GM10266 (cell line): Measurements from ENCODE around the gene NUDT8.
"Not testable (repeated sequence)": the region's sequence is repeated elsewhere in the genome, so short reads cannot be mapped to it uniquely, and the experiment has no call there.

Experiments
- DNase-seq: peaks from one replicate; pipeline ENCODE4 v3.0.0; 2012; ENCODE audit errors: extremely low spot score
- TF ChIP-seq, protein P1 (sequence below): IDR thresholded peaks from 2 replicates; pipeline ENCODE4 v1.5.1; 2012; ENCODE audit warnings: mild to moderate bottlenecking, low read depth; ENCODE audit not compliant: control insufficient read depth, insufficient read depth; ENCODE audit errors: missing control alignments

Gene NUDT8

DNA sequence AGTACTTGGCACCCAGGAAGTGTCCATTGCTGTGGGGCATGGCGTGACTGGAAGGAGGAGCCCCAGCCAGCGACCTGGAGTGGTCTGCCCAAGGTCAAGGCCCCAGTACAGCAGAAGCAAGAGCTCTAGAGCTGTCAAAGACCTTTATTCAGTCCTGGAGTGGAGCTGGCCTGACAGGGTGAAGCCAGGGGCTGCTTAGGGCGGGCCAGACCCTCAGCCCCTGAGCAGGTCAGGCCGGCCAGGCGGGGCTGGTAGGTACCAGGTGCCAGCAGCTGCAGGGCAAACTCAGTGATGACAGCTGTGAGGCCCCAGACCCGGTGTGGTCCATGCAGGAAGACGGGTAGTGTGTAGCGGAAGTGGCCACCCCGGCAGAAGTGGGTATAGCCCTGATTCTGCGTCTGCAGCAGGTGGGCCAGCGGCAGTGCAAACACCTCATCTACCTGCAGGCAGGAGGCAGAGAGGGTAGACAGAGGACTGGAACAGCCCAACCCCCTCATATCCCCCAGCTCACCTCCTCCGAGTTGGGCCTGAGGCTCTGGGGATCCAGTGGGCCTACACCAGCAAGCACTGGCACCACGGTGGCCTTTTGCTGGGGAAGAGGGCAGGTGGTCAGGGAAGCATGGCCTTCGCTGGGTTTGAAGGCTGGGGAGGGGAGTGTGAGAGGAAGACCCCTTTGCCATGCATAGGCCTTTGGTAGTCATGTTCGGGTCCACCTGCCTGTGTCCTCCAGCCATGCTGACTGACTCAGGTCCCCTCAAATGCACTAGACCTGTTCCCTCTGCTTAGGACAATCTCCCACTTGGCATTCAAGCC lies 1.7 kb downstream of the NUDT8 start:
- TF ChIP-seq, protein P1, sequence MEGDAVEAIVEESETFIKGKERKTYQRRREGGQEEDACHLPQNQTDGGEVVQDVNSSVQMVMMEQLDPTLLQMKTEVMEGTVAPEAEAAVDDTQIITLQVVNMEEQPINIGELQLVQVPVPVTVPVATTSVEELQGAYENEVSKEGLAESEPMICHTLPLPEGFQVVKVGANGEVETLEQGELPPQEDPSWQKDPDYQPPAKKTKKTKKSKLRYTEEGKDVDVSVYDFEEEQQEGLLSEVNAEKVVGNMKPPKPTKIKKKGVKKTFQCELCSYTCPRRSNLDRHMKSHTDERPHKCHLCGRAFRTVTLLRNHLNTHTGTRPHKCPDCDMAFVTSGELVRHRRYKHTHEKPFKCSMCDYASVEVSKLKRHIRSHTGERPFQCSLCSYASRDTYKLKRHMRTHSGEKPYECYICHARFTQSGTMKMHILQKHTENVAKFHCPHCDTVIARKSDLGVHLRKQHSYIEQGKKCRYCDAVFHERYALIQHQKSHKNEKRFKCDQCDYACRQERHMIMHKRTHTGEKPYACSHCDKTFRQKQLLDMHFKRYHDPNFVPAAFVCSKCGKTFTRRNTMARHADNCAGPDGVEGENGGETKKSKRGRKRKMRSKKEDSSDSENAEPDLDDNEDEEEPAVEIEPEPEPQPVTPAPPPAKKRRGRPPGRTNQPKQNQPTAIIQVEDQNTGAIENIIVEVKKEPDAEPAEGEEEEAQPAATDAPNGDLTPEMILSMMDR, result no peak
- DNase-seq, result no peak

DNA sequence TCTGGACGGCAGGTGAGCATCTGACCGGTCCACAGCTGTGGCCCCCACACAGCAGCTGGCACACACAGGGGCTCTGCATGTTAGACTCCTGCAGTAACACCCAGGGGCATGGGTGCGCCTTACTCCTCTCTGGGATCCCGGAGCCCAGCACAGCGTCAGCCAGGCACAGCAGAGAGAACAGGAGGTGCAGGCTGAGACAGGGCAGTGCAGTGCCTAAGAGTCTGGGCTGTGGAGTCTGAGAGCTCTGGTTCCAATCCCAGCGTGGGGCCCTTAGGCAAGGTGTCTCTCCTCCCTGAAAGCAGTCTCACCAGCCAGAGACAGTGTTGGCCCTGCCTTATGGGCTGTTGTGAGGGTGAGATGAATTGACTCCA lies 2.3 kb downstream of the NUDT8 start:
- TF ChIP-seq, protein P1, result no peak
- DNase-seq, result no peak

DNA sequence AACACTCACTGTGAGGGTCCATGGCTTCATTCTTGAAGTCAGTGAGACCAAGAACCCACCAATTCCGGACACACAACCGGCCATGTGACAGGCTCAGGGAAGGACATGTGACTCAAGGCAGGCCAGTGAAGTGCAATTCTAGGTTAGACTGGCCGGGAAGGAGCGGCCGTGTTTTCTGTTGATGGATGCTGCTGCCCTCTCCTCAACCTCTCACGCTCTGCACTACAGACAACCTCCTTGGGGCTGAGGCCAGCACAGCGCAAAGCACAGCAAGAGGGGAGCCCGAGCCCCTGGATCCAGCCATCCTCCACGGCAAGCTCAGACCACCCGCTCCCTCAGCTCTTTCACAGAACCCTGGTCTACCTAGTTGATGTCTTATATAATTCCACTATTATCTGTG lies 2.8 kb downstream of the NUDT8 start:
- DNase-seq, result no peak
- TF ChIP-seq, protein P1, result no peak

DNA sequence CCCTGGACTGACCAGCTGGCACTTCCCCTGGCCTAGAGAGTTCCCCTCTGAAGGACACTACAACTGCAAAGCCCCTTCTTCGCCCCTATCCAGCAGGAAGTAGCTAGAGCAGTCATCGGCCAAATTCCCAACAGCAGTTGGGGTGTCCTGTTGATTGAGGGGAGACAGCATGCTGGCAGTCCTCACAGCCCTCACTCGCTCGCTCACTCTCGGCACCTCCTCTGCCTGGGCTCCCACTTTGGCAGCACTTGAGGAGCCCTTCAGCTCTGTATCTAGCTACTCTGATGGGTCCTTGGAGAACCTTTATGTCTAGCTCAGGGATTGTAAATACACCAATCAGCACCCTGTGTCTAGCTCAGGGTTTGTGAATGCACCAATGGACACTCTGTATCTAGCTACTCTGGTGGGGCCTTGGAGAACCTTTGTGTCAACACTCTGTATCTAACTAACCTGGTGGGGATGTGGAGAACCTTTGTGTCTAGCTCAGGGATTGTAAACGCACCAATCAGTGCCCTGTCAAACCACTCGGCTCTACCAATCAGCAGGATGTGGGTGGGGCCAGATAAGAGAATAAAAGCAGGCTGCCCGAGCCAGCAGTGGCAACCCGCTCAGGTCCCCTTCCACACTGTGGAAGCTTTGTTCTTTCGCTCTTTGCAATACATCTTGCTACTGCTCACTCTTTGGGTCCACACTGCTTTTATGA lies 3.5 kb downstream of the NUDT8 start:
- not testable (repeated sequence) for DNase-seq

DNA sequence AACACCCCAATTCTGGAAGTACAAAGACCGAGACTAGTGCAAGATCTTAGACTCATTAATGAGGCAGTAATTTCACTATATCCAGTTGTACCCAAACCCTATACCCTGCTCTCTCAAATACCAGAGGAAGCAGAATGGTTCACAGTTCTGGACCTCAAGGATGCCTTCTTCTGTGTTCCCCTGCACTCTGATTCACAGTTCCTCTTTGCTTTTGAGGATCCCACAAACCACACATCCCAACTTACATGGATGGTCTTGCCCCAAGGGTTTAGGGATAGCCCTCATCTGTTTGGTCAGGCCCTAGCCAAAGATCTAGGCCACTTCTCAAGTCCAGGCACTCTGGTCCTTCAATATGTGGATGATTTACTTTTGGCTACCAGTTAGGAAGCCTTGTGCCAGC lies 5.9 kb downstream of the NUDT8 start:
- not testable (repeated sequence) for DNase-seq

DNA sequence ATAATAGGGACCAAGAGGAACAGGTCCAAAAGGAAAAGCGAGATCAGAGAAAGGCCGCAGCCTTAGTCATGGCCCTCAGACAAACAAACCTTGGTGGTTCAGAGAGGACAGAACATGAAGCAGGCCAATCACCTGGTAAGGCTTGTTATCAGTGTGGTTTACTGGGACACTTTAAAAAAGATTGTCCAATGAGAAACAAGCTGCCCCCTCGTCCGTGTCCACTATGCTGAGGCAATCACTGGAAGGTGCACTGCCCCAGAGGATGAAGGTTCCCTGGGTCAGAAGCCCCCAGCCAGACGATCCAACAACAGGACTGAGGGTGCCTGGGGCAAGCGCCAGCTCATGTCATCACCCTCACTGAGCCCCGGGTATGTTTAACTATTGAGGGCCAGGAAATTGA lies 6.8 kb downstream of the NUDT8 start:
- not testable (repeated sequence) for DNase-seq

DNA sequence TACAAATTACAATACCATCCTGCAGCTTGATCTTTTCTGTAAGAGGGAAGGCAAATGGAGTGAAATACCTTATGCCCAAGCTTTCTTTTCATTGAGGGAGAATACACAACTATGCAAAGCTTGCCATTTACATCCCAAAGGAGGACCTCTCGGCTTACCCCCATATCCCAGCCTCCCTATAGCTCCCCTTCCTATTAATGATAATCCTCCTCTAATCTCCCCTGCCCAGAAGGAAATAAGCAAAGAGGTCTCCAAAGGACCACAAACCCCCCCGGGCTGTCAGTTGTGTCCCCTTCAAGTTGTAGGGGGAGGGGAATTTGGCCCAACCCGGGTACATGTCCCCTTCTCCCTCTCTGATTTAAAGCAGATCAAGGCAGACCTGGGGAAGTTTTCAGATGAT lies 7.8 kb downstream of the NUDT8 start:
- not testable (repeated sequence) for DNase-seq

DNA sequence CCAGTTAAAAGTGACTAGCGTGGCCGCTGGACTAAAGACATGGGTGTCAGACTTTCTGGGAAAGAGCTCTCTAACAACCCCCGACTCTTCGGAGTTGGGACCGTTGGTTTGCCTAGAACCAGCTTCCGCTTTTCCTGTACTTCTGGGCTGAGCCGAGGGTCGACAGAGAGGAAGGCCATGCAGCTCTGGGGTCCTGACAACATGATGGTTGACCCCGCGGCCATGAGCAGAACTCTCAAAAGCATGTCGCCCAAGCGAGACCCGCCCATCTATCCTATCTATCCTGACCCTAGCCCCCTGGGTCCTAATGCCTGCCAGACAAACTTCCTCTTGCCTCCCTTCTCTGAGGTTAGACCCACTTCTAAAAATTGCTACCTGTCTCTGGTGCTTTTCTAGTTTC lies 9.1 kb downstream of the NUDT8 start:
- DNase-seq, result not testable (repeated sequence)

DNA sequence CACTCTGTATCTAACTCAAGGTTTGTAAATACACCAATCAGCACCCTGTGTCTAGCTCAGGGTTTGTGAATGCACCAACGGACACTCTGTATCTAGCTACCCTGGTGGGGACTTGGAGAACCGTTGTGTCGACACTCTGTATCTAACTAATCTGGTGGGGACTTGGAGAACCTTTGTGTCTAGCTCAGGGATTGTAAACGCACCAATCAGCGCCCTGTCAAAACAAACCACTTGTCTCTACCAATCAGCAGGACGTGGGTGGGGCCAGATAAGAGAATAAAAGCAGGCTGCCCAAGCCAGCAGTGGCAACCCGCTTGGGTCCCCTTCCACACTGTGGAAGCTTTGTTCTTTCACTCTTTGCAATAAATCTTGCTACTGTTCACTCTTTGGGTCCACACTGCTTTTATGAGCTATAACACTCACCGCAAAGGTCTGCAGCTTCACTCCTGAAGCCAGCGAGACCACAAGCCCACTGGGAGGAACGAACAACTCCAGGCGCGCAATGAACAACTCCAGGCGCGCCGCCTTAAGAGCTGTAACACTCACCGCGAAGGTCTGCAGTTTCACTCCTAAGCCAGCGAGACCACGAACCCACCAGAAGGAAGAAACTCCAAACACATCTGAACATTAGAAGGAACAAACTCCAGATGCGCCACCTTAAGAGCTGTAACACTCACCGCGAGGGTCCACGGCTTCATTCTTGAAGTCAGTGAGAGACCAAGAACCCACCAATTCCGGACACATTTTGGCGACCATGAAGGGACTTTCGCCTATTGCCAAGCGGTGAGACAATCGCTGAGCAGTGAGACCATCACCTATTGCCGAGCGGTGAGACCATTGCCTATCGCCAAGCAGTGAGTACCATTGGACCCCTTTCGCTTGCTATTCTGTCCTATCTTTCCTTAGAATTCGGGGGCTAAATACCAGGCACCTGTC lies 9.8 kb downstream of the NUDT8 start:
- not testable (repeated sequence) for DNase-seq

DNA sequence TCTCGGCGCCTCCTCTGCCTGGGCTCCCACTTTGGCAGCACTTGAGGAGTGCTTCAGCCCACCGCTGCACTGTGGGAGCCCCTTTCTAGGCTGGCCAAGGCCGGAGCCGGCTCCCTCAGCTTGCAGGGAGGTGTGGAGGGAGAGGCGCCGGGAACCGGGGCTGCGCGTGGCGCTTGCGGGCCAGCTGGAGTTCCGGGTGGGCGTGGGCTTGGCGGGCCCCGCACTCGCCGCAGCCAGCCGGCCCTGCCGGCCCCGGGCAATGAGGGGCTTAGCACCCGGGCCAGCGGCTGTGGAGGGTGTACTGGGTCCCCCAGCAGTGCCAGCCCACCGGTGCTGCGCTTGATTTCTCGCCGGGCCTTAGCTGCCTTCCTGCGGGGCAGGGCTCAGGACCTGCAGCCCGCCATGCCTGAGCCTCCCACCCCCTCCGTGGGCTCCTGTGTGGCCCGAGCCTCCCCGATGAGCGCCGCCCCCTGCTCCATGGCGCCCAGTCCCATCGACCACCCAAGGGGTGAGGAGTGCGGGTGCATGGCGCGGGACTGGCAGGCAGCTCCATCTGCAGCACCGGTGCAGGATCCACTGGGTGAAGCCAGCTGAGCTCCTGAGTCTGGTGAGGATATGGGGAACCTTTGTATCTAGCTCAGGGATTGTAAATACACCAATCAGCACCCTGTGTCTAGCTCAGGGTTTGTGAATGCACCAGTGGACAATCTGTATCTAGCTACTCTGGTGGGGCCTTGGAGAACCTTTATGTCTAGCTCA lies 10.7 kb downstream of the NUDT8 start:
- not testable (repeated sequence) for DNase-seq
